Measurements from ENCODE around the gene B3GALT2.

- TF ChIP-seq, protein P1, sequence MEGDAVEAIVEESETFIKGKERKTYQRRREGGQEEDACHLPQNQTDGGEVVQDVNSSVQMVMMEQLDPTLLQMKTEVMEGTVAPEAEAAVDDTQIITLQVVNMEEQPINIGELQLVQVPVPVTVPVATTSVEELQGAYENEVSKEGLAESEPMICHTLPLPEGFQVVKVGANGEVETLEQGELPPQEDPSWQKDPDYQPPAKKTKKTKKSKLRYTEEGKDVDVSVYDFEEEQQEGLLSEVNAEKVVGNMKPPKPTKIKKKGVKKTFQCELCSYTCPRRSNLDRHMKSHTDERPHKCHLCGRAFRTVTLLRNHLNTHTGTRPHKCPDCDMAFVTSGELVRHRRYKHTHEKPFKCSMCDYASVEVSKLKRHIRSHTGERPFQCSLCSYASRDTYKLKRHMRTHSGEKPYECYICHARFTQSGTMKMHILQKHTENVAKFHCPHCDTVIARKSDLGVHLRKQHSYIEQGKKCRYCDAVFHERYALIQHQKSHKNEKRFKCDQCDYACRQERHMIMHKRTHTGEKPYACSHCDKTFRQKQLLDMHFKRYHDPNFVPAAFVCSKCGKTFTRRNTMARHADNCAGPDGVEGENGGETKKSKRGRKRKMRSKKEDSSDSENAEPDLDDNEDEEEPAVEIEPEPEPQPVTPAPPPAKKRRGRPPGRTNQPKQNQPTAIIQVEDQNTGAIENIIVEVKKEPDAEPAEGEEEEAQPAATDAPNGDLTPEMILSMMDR (IDR thresholded peaks at IDR 0.05) = no peak
- no peak for TF ChIP-seq POLR2A (IDR thresholded peaks at IDR 0.05)
Measured at GRCh38 chr1:193192586-193192985, 6.2 kb upstream of the B3GALT2 start.
